HepG2 (cell line): ENCODE data around the gene TMEM187. TPM values are rescaled to one million over a fixed set of nuclear protein-coding genes. Genes with fewer than 3 reads are reported as not detected.

Experiments used
- CTCF ChIP-seq: sonication (generic); formaldehyde crosslinking; IDR thresholded peaks from 2 replicates; pipeline ENCODE4 v1.5.0; 2020; ENCODE audit warnings: mild to moderate bottlenecking, missing genetic modification reagents, moderate library complexity
- ELF3 ChIP-seq: IDR thresholded peaks from 2 replicates; pipeline ENCODE4 v1.6.1; 2016; ENCODE audit warnings: missing genetic modification reagents, missing compliant biosample characterization
- NBN ChIP-seq: fragments of 450-650 bp; conservative IDR thresholded peaks from 2 replicates; pipeline ENCODE4 v1.6.1; 2017
- YY1 ChIP-seq: IDR thresholded peaks from 2 replicates; pipeline ENCODE4 v1.6.1; 2011; ENCODE audit warnings: low read length, low read depth, moderate library complexity, mild to moderate bottlenecking; ENCODE audit not compliant: insufficient read depth, insufficient replicate concordance
- ZHX2 ChIP-seq, 2 experiments: sonication (generic) in 1 of 2; formaldehyde crosslinking in 1 of 2; IDR thresholded peaks; 2 replicates each; pipeline versions ENCODE4 v1.6.1 to v1.9.0; 2014 to 2022; ENCODE audit warnings: antibody characterized with exemption in 1 of 2, borderline replicate concordance in 1 of 2, inconsistent platforms in 1 of 2, low read depth in 1 of 2, missing genetic modification reagents in 1 of 2
- ZNF460 ChIP-seq: sonication (generic); formaldehyde crosslinking; IDR thresholded peaks from 2 replicates; pipeline ENCODE4 v1.5.1; 2020; ENCODE audit warnings: missing genetic modification reagents, mild to moderate bottlenecking, borderline replicate concordance
- polyA plus RNA-seq, 8 experiments: library from polyadenylated mRNA; depleted of rRNA in 3 of 8; stranded (reverse) in 7 of 8; unstranded in 1 of 8; fragments of >200 nt; fragmentation: Illumina TruSeq in 4 of 8; extraction: Trizol in 4 of 8; gene quantifications; 2 replicates each; pipeline versions ENCODE4 v1.2.1 to v1.2.3, GENCODE V29; 2011 to 2016; ENCODE audit warnings: low read depth in 4 of 8, missing spikeins in 1 of 8, mixed read lengths in 1 of 8; ENCODE audit not compliant: insufficient read depth in 1 of 8
- total RNA-seq, 5 experiments: library from RNA; depleted of rRNA; stranded (reverse); fragments of >200 nt; fragmentation: Illumina TruSeq; extraction: Trizol; gene quantifications; 2 replicates each; pipeline ENCODE4 v1.2.3, GENCODE V29; 2016; ENCODE audit warnings: low read depth in 1 of 5

TMEM187 gene
- total and polyA plus RNA-seq, 2 of the 13 experiments (the other 11 are each of a cell fraction or from before 2014, with no cell fraction given): 2.2 to 6.2 TPM

GRCh38 chrX:154019633-154020528, 47.3 kb downstream of the TMEM187 start, which contains the start of gene IRAK1 (continued):
- TF ChIP-seq ZHX2 (IDR thresholded peaks at IDR 0.05; ENCODE audit: low read depth): peak; percentile 59; the same call in 1 of the 2 replicates
- TF ChIP-seq ZHX2 (CRISPR knock-in tag; IDR thresholded peaks at IDR 0.05; ENCODE audit: borderline replicate concordance): no peak
- TF ChIP-seq CTCF (CRISPR knock-in tag): no peak
- TF ChIP-seq YY1: peak; percentile 91
- 0 out of 2 replicates have a peak, but pooled peaks have one; percentile 13 for TF ChIP-seq ELF3 (CRISPR knock-in tag)
- no peak for TF ChIP-seq ZNF460 (CRISPR knock-in tag)
- TF ChIP-seq NBN: no peak
